ENCODE measurements around the gene C1orf167.
A peak's percentile ranks its signal among the peaks of the same experiment; 100 is the strongest.

The C1orf167 gene

DNA sequence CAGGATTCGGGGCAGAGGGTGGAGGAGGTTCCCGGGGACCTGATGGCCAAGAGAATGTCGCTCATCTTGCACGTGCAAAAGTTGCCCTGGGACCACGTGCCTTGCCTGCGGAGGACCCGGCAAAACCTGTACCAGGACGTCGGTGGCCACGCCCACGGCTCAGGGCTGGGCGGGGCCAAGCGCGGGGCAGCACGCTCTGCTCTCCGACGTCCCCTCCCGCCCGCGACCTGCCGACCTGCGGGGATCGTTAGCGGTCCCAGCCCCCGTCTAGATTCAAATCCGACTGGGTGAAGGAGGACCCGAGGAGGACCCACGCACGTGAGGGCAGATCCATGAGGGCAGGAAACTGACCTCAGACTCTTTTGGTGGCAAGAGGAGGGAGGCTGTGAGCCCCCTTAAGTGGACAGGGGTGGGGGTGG, at the start of gene C1orf167:
TSS of gene C1orf167 (plus strand) at position 206 of the 419 bp plus-strand sequence. CDS start 2,208 bp downstream, outside the sequence.
- Histone ChIP-seq H3K9me3 (ENCODE audit: insufficient read depth, low read depth, low read length) (no peaks in the 10 kb centered on the region), H3K36me3 (ENCODE audit: insufficient read depth, low read depth, low read length) (no peaks in the 10 kb centered on the region), H3K27me3 (ENCODE audit: insufficient read depth, low read length) (peaks cover 46% of the 10 kb centered on the region), H3K27ac (ENCODE audit: low read length) (no peak within 1 kb of the TSS), H3K9ac (ENCODE audit: low read depth, low read length) (no peak within 1 kb of the TSS), H3K4me1 (ENCODE audit: insufficient read depth, low read length) (no peaks in the 10 kb centered on the region), H3K4me3 (ENCODE audit: low read length) (peak within 1 kb of the TSS; percentile 30; the same call in 1 of the 2 replicates)

GRCh38 chr1:11712285-11712684, 49.7 kb upstream of the C1orf167 start:
- Histone ChIP-seq H3K27me3 (ENCODE audit: insufficient read depth, low read length) (no peaks in the 10 kb centered on the region), H3K9me3 (ENCODE audit: insufficient read depth, low read depth, low read length) (no peaks in the 10 kb centered on the region), H3K27ac (ENCODE audit: low read length) (no peak overlapping the region), H3K9ac (ENCODE audit: low read depth, low read length) (no peak overlapping the region), H3K36me3 (ENCODE audit: insufficient read depth, low read depth, low read length) (peaks cover 25% of the 10 kb centered on the region), H3K4me1 (ENCODE audit: insufficient read depth, low read length) (peaks cover 6% of the 10 kb centered on the region; the same call in 1 of the 2 replicates), H3K4me3 (ENCODE audit: low read length) (no peak overlapping the region)

DNA sequence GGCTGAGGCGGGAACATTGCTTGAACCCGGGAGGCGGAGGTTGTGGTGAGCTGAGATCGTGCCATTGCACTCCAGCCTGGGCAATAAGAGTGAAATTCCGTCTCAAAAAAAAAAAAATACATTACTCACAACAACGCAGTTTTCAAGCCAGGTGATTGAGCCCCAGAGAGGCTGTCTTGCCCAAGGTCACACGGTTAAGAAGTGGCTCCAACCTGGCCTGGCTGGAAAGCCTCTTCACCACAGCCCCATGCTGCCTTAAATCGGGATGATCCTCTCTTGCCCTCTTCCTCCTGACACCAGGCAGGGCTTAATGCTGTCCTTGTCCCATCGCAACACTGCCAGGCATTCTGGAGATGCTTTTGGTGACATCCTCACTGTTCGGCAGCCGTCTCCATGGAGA, 48.9 kb upstream of the C1orf167 start:
- Histone ChIP-seq H3K9ac (ENCODE audit: low read depth, low read length) (no peak overlapping the region), H3K27me3 (ENCODE audit: insufficient read depth, low read length) (no peaks in the 10 kb centered on the region), H3K27ac (ENCODE audit: low read length) (no peak overlapping the region), H3K4me1 (ENCODE audit: insufficient read depth, low read length) (no peaks in the 10 kb centered on the region), H3K9me3 (ENCODE audit: insufficient read depth, low read depth, low read length) (no peaks in the 10 kb centered on the region), H3K36me3 (ENCODE audit: insufficient read depth, low read depth, low read length) (peaks cover 25% of the 10 kb centered on the region), H3K4me3 (ENCODE audit: low read length) (no peak overlapping the region)

DNA sequence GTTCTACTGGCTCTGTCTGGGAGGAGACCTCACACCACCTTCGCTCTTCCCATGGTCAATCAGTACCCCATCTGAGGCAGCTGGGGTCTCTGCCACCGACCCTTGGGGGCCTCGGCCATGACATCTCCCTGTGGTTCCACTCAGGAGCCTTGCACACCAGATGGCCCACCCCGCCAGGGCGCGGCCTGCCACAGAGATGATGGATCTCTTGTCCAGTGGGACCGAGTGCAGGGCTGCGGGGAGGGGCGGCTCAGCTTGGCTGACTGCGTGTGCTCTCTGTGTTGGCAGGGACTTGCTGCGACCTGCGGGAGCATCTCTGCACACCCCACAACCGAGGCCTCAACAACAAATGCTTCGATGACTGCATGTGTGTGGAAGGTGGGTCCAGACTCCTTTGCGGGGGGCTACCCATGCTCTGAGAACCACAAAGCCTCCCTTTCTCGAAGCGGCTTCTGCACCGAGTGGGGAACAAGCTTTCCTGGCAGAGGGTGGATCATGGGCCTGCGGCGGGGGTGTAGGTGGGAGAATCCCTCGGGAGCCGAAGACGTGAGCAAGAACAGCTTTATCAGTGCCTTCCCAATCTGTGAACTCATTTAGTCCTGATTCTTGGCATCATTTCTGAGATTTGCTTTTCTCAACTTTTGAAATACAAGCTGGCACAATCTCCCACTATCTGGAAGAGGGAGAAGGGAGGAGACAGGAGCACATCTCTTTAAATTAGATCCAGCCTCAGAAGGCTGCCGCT, 47.0 kb upstream of the C1orf167 start:
- Histone ChIP-seq H3K27ac (ENCODE audit: low read length) (no peak overlapping the region), H3K4me1 (ENCODE audit: insufficient read depth, low read length) (no peaks in the 10 kb centered on the region), H3K36me3 (ENCODE audit: insufficient read depth, low read depth, low read length) (peaks cover 26% of the 10 kb centered on the region)

DNA sequence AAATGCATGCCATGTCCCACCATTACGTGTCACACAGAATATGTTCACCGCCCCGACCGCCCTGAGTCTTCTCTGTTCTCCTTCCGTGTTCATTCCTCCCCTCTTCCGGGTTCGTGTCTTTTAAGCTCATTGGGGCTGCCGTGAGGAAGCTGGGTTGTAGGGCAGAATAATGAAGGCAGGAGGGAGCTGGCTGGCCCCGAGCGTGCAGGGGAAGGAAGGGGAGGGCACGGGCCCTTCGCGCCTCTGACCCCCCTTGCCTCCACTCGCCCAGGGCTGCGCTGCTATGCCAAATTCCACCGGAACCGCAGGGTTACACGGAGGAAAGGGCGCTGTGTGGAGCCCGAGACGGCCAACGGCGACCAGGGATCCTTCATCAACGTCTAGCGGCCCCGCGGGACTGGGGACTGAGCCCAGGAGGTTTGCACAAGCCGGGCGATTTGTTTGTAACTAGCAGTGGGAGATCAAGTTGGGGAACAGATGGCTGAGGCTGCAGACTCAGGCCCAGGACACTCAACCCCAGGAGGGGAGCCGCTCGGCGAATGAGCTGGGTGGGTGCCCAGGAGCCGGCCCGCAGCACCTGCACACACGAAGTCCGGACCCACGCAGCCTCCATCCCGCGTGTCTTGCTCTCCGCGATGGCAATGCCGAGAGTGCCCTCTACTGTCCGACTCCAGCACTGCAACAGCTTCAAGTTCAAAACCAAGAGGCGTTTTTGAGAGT, 42.5 kb upstream of the C1orf167 start:
- Histone ChIP-seq H3K4me1 (ENCODE audit: insufficient read depth, low read length) (no peaks in the 10 kb centered on the region), H3K27ac (ENCODE audit: low read length) (no peak overlapping the region), H3K27me3 (ENCODE audit: insufficient read depth, low read length) (no peaks in the 10 kb centered on the region), H3K4me3 (ENCODE audit: low read length) (no peak overlapping the region), H3K36me3 (ENCODE audit: insufficient read depth, low read depth, low read length) (peaks cover 16% of the 10 kb centered on the region), H3K9ac (ENCODE audit: low read depth, low read length) (no peak overlapping the region), H3K9me3 (ENCODE audit: insufficient read depth, low read depth, low read length) (no peaks in the 10 kb centered on the region)

More for the DNA sequence above, 47.0 kb upstream of the C1orf167 start:
- Histone ChIP-seq H3K9me3 (ENCODE audit: insufficient read depth, low read depth, low read length) (no peaks in the 10 kb centered on the region), H3K27me3 (ENCODE audit: insufficient read depth, low read length) (no peaks in the 10 kb centered on the region), H3K9ac (ENCODE audit: low read depth, low read length) (no peak overlapping the region), H3K4me3 (ENCODE audit: low read length) (no peak overlapping the region)

- Histone ChIP-seq H3K4me3 (ENCODE audit: low read length) (no peak overlapping the region), H3K9me3 (ENCODE audit: insufficient read depth, low read depth, low read length) (no peaks in the 10 kb centered on the region), H3K4me1 (ENCODE audit: insufficient read depth, low read length) (no peaks in the 10 kb centered on the region), H3K36me3 (ENCODE audit: insufficient read depth, low read depth, low read length) (peaks cover 16% of the 10 kb centered on the region), H3K27ac (ENCODE audit: low read length) (no peak overlapping the region), H3K27me3 (ENCODE audit: insufficient read depth, low read length) (no peaks in the 10 kb centered on the region), H3K9ac (ENCODE audit: low read depth, low read length) (no peak overlapping the region)
These were observed 42.0 kb upstream of the C1orf167 start for GRCh38 chr1:11720033-11720376.

GRCh38 chr1:11720525-11720924, 41.5 kb upstream of the C1orf167 start:
- Histone ChIP-seq H3K4me1 (ENCODE audit: insufficient read depth, low read length) (peaks cover 4% of the 10 kb centered on the region), H3K9ac (ENCODE audit: low read depth, low read length) (no peak overlapping the region), H3K27me3 (ENCODE audit: insufficient read depth, low read length) (no peaks in the 10 kb centered on the region), H3K36me3 (ENCODE audit: insufficient read depth, low read depth, low read length) (peaks cover 16% of the 10 kb centered on the region), H3K27ac (ENCODE audit: low read length) (no peak overlapping the region), H3K4me3 (ENCODE audit: low read length) (no peak overlapping the region), H3K9me3 (ENCODE audit: insufficient read depth, low read depth, low read length) (no peaks in the 10 kb centered on the region)

DNA sequence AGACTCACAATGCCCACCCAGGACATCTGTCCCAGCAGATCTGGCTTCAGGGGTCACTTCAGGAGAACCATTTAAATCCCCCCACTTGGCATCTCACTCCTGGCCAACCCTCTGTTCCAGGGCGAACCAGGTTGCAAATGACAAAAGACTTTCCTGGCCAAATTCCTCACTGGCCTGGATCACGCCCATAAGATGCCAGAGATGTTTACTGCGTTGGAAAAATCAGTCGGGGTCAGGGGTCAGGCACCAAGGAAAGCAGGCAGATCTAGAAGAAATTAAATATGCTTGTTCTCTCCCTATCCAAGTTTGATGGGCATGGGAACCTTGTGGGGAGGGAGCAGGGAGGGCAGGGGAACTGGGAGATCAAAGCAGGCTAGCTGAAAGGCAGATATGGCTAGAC, 40.7 kb upstream of the C1orf167 start:
- no peak overlapping the region for H3K27ac ChIP-seq (ENCODE audit: low read length)
- no peak overlapping the region for H3K4me3 ChIP-seq (ENCODE audit: low read length)
- peaks cover 12% of the 10 kb centered on the region for H3K36me3 ChIP-seq (ENCODE audit: insufficient read depth, low read depth, low read length)
- no peak overlapping the region for H3K9ac ChIP-seq (ENCODE audit: low read depth, low read length)
- H3K9me3 ChIP-seq (ENCODE audit: insufficient read depth, low read depth, low read length): no peaks in the 10 kb centered on the region
- H3K27me3 ChIP-seq (ENCODE audit: insufficient read depth, low read length): no peaks in the 10 kb centered on the region
- peaks cover 8% of the 10 kb centered on the region for H3K4me1 ChIP-seq (ENCODE audit: insufficient read depth, low read length)

- Histone ChIP-seq H3K4me1 (ENCODE audit: insufficient read depth, low read length) (peaks cover 8% of the 10 kb centered on the region), H3K27ac (ENCODE audit: low read length) (no peak overlapping the region), H3K36me3 (ENCODE audit: insufficient read depth, low read depth, low read length) (peaks cover 11% of the 10 kb centered on the region)
These were observed 39.5 kb upstream of the C1orf167 start for GRCh38 chr1:11722538-11722937.

DNA sequence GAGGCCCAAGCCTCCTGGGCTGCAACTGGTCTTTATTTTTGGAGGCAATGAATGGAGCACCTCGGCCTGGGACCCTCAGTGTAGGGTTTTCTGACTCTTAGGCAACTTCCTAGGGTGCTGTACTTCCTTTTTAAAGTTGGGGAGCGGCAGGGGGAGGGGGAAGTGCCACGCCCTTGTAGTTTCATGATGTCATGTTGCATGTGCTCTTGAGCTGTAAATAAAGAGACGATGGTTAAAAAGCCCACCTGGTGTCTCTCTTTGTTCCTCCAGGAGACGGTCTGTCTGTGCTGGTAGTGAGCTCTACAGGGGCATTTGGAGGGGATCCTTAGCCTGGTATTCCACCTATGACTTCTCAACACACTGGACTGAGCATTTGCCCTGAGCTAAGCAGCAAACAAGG, 36.4 kb upstream of the C1orf167 start:
- Histone ChIP-seq H3K9ac (ENCODE audit: low read depth, low read length) (peak overlapping the region; percentile 16; the same call in 1 of the 2 replicates), H3K27ac (ENCODE audit: low read length) (no peak overlapping the region), H3K36me3 (ENCODE audit: insufficient read depth, low read depth, low read length) (peaks cover 6% of the 10 kb centered on the region), H3K4me1 (ENCODE audit: insufficient read depth, low read length) (peaks cover 15% of the 10 kb centered on the region), H3K4me3 (ENCODE audit: low read length) (no peak overlapping the region), H3K27me3 (ENCODE audit: insufficient read depth, low read length) (no peaks in the 10 kb centered on the region), H3K9me3 (ENCODE audit: insufficient read depth, low read depth, low read length) (no peaks in the 10 kb centered on the region)

More at GRCh38 chr1:11722538-11722937, 39.5 kb upstream of the C1orf167 start:
- Histone ChIP-seq H3K4me3 (ENCODE audit: low read length) (no peak overlapping the region), H3K9me3 (ENCODE audit: insufficient read depth, low read depth, low read length) (no peaks in the 10 kb centered on the region), H3K27me3 (ENCODE audit: insufficient read depth, low read length) (no peaks in the 10 kb centered on the region), H3K9ac (ENCODE audit: low read depth, low read length) (no peak overlapping the region)

DNA sequence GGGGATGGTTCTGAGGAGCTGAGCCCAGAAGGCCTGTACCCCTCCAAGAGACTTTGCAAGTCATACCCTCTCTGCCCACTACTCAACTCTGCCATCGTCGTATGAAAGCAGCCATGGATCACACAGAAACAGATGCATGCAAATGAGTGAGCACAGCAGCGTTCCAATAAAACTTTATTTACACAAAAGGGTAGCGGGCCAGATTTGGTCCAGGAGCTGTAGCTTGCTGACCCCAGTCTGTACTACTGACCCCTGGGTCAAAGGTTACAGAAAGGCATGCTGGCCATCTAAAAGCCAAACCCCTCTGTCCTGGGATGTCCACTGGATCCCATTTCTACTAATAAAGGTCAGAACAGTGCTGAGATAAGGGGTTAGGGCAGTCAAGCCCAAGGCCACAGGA, 34.9 kb upstream of the C1orf167 start:
- no peaks in the 10 kb centered on the region for H3K36me3 ChIP-seq (ENCODE audit: insufficient read depth, low read depth, low read length)
- peaks cover 22% of the 10 kb centered on the region for H3K4me1 ChIP-seq (ENCODE audit: insufficient read depth, low read length)
- H3K27ac ChIP-seq (ENCODE audit: low read length): no peak overlapping the region

More for the DNA sequence above, 34.9 kb upstream of the C1orf167 start:
- Histone ChIP-seq H3K9me3 (ENCODE audit: insufficient read depth, low read depth, low read length) (no peaks in the 10 kb centered on the region), H3K9ac (ENCODE audit: low read depth, low read length) (no peak overlapping the region), H3K27me3 (ENCODE audit: insufficient read depth, low read length) (no peaks in the 10 kb centered on the region), H3K4me3 (ENCODE audit: low read length) (no peak overlapping the region)

Data from iPS-20b (cell line).